GM12878 (cell line): ENCODE data around the gene PATE2. TPM values are rescaled to one million over a fixed set of nuclear protein-coding genes. Genes with fewer than 3 reads are reported as not detected.

ENCODE experiments used
- ATAC-seq: fragments of 200-7000 bp; cut with Tn5 transposase; 3 replicates; pipeline ENCODE4 v1.9.1; 2020; ENCODE audit warnings: mild to moderate bottlenecking, moderate library complexity
- BruUV-seq: library from RNA; stranded (reverse); fragments of 400-500 nt; replicated peaks from 2 replicates; lab custom pipeline; 2021; lab: Mats Ljungman, UMichigan
- CTCF ChIA-PET: fragments of 300-600 bp; sonication (Branson Sonifier 250); formaldehyde crosslinking; extraction: SDS; loops from one replicate; lab custom pipeline; 2021; ENCODE audit warnings: inconsistent platforms; lab: Yijun Ruan, JAX
- POLR2A ChIA-PET: fragments of 350-600 bp; formaldehyde crosslinking; extraction: SDS; loops from one replicate; lab custom pipeline; 2021; ENCODE audit warnings: inconsistent platforms; lab: Charles Lee
- RAD21 ChIA-PET: fragments of 300-600 bp; sonication (Branson Sonifier 250); formaldehyde crosslinking; loops from one replicate; lab custom pipeline; 2023; ENCODE audit warnings: antibody characterized with exemption; ENCODE audit not compliant: unreplicated experiment; lab: Charles Lee
- SMC1A ChIA-PET: fragments of 300-600 bp; sonication (Branson Sonifier 250); formaldehyde crosslinking; loops from one replicate; lab custom pipeline; 2023; ENCODE audit not compliant: unreplicated experiment, uncharacterized antibody; lab: Charles Lee
- DNase-seq: peaks from one replicate; pipeline ENCODE4 v3.0.0-alpha.2; 2011; ENCODE audit warnings: low read depth, low spot score
- FAIRE-seq: peaks from 3 replicates; lab custom pipeline; 2011; peaks lifted over from hg19 to GRCh38; lab: Jason Lieb, UNC
- H2AFZ ChIP-seq: 2 replicates; pipeline ENCODE4 v1.6.0; 2011; ENCODE audit warnings: low read depth, low read length, control low read depth; ENCODE audit not compliant: control insufficient read depth
- H3K27ac ChIP-seq: 2 replicates; pipeline ENCODE4 v1.5.1; 2011; ENCODE audit warnings: control low read depth; ENCODE audit not compliant: control insufficient read depth, insufficient read depth
- H3K27me3 ChIP-seq, 2 experiments: replicated peaks in 1 of 2; 2 replicates each; pipeline versions ENCODE4 v1.6.0 to v1.6.1; 2011; ENCODE audit warnings: low read length in 1 of 2; ENCODE audit not compliant: control insufficient read depth in 2 of 2, insufficient read depth in 2 of 2
- H3K36me3 ChIP-seq, 2 experiments: 2 replicates each; pipeline ENCODE4 v1.5.1; 2011; ENCODE audit warnings: low read length in 1 of 2; ENCODE audit not compliant: control insufficient read depth in 2 of 2, insufficient read depth in 2 of 2
- H3K4me1 ChIP-seq: 2 replicates; pipeline ENCODE4 v1.6.1; 2011; ENCODE audit warnings: mild to moderate bottlenecking, low read length, moderate library complexity, mixed read lengths; ENCODE audit not compliant: control insufficient read depth, insufficient read depth
- H3K4me2 ChIP-seq: 2 replicates; pipeline ENCODE4 v1.6.0; 2011; ENCODE audit warnings: control low read depth; ENCODE audit not compliant: control insufficient read depth, insufficient read depth
- H3K4me3 ChIP-seq: fragments of 200-600 bp; sonication (generic); 2 replicates; pipeline ENCODE4 v1.5.1; 2016
- H3K79me2 ChIP-seq: 2 replicates; pipeline ENCODE4 v1.6.0; 2011; ENCODE audit warnings: low read length; ENCODE audit not compliant: control insufficient read depth, insufficient read depth
- H3K9ac ChIP-seq: 2 replicates; pipeline ENCODE4 v1.8.0; 2011; ENCODE audit warnings: low read length, control low read depth, mixed read lengths; ENCODE audit not compliant: control insufficient read depth, insufficient read depth
- H3K9me3 ChIP-seq: replicated peaks from 3 replicates; pipeline ENCODE4 v1.5.1; 2011; ENCODE audit warnings: mild to moderate bottlenecking, low read length; ENCODE audit not compliant: control insufficient read depth, insufficient read depth
- H4K20me1 ChIP-seq: 2 replicates; pipeline ENCODE4 v1.6.0; 2011; ENCODE audit not compliant: control insufficient read depth, insufficient read depth
- CBFB ChIP-seq: IDR thresholded peaks from 2 replicates; pipeline ENCODE4 v1.6.1; 2016; ENCODE audit warnings: antibody characterized with exemption, low read depth
- NR2C2 ChIP-seq: IDR thresholded peaks from 2 replicates; pipeline ENCODE4 v1.6.1; 2011; ENCODE audit warnings: borderline replicate concordance, low read depth; ENCODE audit not compliant: control insufficient read depth, insufficient read length
- WRNIP1 ChIP-seq: IDR thresholded peaks from 2 replicates; pipeline ENCODE4 v1.6.1; 2011; ENCODE audit warnings: low read depth, low read length, improper control_type of control experiment, borderline replicate concordance
- ZNF384 ChIP-seq: IDR thresholded peaks from 2 replicates; pipeline ENCODE4 v1.6.1; 2012; ENCODE audit warnings: low read depth, mild to moderate bottlenecking, low read length, improper control_type of control experiment, borderline replicate concordance
- WGBS: methylation state at CpG from one replicate; pipeline ENCODE4 v1.1.6; 2016; ENCODE audit warnings: low lambda C conversion rate; ENCODE audit not compliant: insufficient replicate concordance, insufficient coverage; ENCODE audit errors: missing lambda C conversion rate; 5-methylcytosine and 5-hydroxymethylcytosine counted together
- in situ Hi-C: fragments of 300-500 bp; cut with MboI; formaldehyde crosslinking; loops from 9 replicates; pipeline ENCODE4 v1.14.3; 2018; ENCODE audit warnings: mixed read lengths
- intact Hi-C: fragments of 100-400 bp; cut with micrococcal nuclease; formaldehyde crosslinking; loops from one replicate; pipeline ENCODE4 v1.14.2; 2022; ENCODE audit not compliant: unreplicated experiment
- polyA plus RNA-seq, 11 experiments: library from polyadenylated mRNA; depleted of rRNA in 4 of 11; unstranded in 6 of 11; stranded (reverse) in 5 of 11; fragments of >200 nt; fragmentation: Nextera tagmentation in 4 of 11; fragmentation: Illumina TruSeq in 1 of 11; extraction: Ambion mirVana in 4 of 11; extraction: Trizol in 1 of 11; gene quantifications; 1 replicate in 1 of 11; 2 replicates in 10 of 11; pipeline versions ENCODE4 v1.2.1 to v1.2.3, GENCODE V29; 2011 to 2016; ENCODE audit warnings: inconsistent platforms in 2 of 11, missing spikeins in 2 of 11, low read depth in 1 of 11
- total RNA-seq, 4 experiments: library from RNA; depleted of rRNA in 3 of 4; stranded (reverse); fragments of >200 nt in 3 of 4; fragmentation: Illumina TruSeq in 1 of 4; extraction: Trizol in 1 of 4; gene quantifications; 2 replicates each; pipeline versions ENCODE4 v1.2.1 to v1.2.3, GENCODE V29; 2013 to 2021
- TF ChIP-seq, protein P1 (sequence below): fragments of 450-650 bp; IDR thresholded peaks from 2 replicates; pipeline ENCODE4 v1.6.1; 2017; ENCODE audit warnings: antibody characterized with exemption, mild to moderate bottlenecking, moderate library complexity
- TF ChIP-seq, protein P2 (sequence below): fragments of 450-650 bp; formaldehyde crosslinking; IDR thresholded peaks from 2 replicates; pipeline ENCODE4 v1.4.0; 2020; ENCODE audit warnings: mild to moderate bottlenecking, moderate library complexity
- TF ChIP-seq, protein P3 (sequence below): IDR thresholded peaks from 2 replicates; pipeline ENCODE4 v1.6.1; 2012; ENCODE audit warnings: low read depth, low read length, improper control_type of control experiment
- TF ChIP-seq, protein P4 (sequence below): fragments of 450-650 bp; IDR thresholded peaks from 2 replicates; pipeline ENCODE4 v1.6.1; 2018; ENCODE audit warnings: borderline replicate concordance, mild to moderate bottlenecking; ENCODE audit not compliant: partially characterized antibody

Gene PATE2
- total and polyA plus RNA-seq, 10 of the 15 experiments (the other 5 are each of a cell fraction or from before 2014, with no cell fraction given): 0.04 to 0.09 (median 0.09) TPM; not detected in 7

DNA sequence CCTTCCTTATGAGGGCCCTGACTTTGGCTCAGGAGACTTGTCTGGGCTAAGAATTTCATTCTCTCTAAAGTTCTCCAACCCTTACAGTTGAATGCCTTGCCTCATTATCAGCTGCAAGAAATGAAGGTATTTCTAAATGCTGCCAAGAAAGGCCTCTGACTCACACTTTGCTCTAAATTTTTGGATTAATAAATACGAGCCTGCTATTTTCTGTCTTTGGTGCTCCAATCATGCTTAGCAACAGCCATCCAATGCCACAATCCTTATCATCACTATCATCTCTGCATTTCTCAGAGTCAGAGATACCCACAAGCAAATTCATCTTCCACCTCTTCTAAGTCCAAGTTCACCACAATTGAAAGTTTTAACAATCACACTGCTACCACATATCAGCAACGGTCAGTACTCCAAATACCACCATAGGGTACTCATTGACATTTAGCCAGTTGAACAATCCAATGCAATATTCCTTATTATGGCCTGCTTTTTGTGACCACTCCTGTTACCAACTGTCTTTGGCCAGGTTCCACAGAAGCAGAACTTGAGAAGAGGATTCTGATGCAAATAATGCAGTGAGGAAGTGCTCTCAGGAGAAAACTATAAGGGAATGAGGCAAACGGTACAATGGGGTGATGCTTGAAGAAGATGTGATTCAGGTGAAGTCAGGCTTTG is 5.7 kb downstream of the PATE2 start:
- no peak overlapping the region for H3K4me3 ChIP-seq
- intact Hi-C loops (no loop called here), in situ Hi-C loops (no loop called here)
- no peak overlapping the region for H3K27ac ChIP-seq
- BruUV-seq: no TSS peak
- POLR2A ChIA-PET: no interaction called here
- no peaks in the 10 kb centered on the region for H3K36me3 ChIP-seq
- WGBS: 0% methylated on average over 3 of the region's 3 CpGs
- H3K9ac ChIP-seq: no peak overlapping the region
- RAD21 ChIA-PET: no interaction called here
- no peak for DNase-seq
- H3K27me3 ChIP-seq: peaks cover 0 to 3% of the 10 kb centered on the region in 2 experiments; a peak in 2 of 4 replicates
- H2AFZ ChIP-seq: no peak overlapping the region
- no peaks in the 10 kb centered on the region for H3K79me2 ChIP-seq
- no peak overlapping the region for H3K4me2 ChIP-seq
- H4K20me1 ChIP-seq: no peaks in the 10 kb centered on the region
- SMC1A ChIA-PET: no interaction called here
- CTCF ChIA-PET: interaction anchor here (0.6 kb wide), 1 partner anchor 830 kb away, joined by 4 read pairs; no protein-coding TSS in a partner anchor
- FAIRE-seq: no peak
- no peaks in the 10 kb centered on the region for H3K9me3 ChIP-seq
- H3K4me1 ChIP-seq: no peaks in the 10 kb centered on the region
- ATAC-seq: no peak
- TF ChIP-seq, protein P1, sequence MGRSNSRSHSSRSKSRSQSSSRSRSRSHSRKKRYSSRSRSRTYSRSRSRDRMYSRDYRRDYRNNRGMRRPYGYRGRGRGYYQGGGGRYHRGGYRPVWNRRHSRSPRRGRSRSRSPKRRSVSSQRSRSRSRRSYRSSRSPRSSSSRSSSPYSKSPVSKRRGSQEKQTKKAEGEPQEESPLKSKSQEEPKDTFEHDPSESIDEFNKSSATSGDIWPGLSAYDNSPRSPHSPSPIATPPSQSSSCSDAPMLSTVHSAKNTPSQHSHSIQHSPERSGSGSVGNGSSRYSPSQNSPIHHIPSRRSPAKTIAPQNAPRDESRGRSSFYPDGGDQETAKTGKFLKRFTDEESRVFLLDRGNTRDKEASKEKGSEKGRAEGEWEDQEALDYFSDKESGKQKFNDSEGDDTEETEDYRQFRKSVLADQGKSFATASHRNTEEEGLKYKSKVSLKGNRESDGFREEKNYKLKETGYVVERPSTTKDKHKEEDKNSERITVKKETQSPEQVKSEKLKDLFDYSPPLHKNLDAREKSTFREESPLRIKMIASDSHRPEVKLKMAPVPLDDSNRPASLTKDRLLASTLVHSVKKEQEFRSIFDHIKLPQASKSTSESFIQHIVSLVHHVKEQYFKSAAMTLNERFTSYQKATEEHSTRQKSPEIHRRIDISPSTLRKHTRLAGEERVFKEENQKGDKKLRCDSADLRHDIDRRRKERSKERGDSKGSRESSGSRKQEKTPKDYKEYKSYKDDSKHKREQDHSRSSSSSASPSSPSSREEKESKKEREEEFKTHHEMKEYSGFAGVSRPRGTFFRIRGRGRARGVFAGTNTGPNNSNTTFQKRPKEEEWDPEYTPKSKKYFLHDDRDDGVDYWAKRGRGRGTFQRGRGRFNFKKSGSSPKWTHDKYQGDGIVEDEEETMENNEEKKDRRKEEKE: no peak
- TF ChIP-seq, protein P2, sequence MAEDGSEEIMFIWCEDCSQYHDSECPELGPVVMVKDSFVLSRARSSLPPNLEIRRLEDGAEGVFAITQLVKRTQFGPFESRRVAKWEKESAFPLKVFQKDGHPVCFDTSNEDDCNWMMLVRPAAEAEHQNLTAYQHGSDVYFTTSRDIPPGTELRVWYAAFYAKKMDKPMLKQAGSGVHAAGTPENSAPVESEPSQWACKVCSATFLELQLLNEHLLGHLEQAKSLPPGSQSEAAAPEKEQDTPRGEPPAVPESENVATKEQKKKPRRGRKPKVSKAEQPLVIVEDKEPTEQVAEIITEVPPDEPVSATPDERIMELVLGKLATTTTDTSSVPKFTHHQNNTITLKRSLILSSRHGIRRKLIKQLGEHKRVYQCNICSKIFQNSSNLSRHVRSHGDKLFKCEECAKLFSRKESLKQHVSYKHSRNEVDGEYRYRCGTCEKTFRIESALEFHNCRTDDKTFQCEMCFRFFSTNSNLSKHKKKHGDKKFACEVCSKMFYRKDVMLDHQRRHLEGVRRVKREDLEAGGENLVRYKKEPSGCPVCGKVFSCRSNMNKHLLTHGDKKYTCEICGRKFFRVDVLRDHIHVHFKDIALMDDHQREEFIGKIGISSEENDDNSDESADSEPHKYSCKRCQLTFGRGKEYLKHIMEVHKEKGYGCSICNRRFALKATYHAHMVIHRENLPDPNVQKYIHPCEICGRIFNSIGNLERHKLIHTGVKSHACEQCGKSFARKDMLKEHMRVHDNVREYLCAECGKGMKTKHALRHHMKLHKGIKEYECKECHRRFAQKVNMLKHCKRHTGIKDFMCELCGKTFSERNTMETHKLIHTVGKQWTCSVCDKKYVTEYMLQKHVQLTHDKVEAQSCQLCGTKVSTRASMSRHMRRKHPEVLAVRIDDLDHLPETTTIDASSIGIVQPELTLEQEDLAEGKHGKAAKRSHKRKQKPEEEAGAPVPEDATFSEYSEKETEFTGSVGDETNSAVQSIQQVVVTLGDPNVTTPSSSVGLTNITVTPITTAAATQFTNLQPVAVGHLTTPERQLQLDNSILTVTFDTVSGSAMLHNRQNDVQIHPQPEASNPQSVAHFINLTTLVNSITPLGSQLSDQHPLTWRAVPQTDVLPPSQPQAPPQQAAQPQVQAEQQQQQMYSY: no peak
- TF ChIP-seq NR2C2 (no peak), CBFB (no peak), ZNF384 (no peak), WRNIP1 (no peak)
- TF ChIP-seq, protein P3, sequence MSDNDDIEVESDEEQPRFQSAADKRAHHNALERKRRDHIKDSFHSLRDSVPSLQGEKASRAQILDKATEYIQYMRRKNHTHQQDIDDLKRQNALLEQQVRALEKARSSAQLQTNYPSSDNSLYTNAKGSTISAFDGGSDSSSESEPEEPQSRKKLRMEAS: no peak
- TF ChIP-seq, protein P4, sequence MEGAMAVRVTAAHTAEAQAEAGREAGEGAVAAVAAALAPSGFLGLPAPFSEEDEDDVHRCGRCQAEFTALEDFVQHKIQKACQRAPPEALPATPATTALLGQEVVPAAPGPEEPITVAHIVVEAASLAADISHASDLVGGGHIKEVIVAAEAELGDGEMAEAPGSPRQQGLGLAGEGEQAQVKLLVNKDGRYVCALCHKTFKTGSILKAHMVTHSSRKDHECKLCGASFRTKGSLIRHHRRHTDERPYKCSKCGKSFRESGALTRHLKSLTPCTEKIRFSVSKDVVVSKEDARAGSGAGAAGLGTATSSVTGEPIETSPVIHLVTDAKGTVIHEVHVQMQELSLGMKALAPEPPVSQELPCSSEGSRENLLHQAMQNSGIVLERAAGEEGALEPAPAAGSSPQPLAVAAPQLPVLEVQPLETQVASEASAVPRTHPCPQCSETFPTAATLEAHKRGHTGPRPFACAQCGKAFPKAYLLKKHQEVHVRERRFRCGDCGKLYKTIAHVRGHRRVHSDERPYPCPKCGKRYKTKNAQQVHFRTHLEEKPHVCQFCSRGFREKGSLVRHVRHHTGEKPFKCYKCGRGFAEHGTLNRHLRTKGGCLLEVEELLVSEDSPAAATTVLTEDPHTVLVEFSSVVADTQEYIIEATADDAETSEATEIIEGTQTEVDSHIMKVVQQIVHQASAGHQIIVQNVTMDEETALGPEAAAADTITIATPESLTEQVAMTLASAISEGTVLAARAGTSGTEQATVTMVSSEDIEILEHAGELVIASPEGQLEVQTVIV: no peak
